Skeletal muscle tissue (tissue), 4 donors: ENCODE results near the gene PRRT3. TPM values are rescaled to one million over a fixed set of nuclear protein-coding genes. Genes with fewer than 3 reads are reported as not detected.

Experiments used
- H3K27ac ChIP-seq: one replicate; pipeline ENCODE4 v1.7.0; 2013; ENCODE audit warnings: mild to moderate bottlenecking, low read depth, low read length, inconsistent platforms
- H3K27me3 ChIP-seq, 3 donors: one replicate each; pipeline ENCODE4 v1.7.0; 2013; ENCODE audit warnings: low read length in 3 of 3; ENCODE audit not compliant: control insufficient read depth in 3 of 3, insufficient read depth in 3 of 3
- H3K36me3 ChIP-seq, 3 donors: one replicate each; pipeline ENCODE4 v1.7.0; 2013; ENCODE audit warnings: low read length in 3 of 3; ENCODE audit not compliant: control insufficient read depth in 3 of 3, insufficient read depth in 3 of 3
- H3K4me1 ChIP-seq, 3 donors: one replicate each; pipeline ENCODE4 v1.7.0; 2013; ENCODE audit warnings: low read length in 3 of 3, mild to moderate bottlenecking in 3 of 3; ENCODE audit not compliant: control insufficient read depth in 3 of 3, insufficient read depth in 3 of 3
- H3K4me3 ChIP-seq, 3 donors: one replicate each; pipeline ENCODE4 v1.7.0; 2013; ENCODE audit warnings: low read length in 3 of 3
- H3K9ac ChIP-seq, 3 donors: one replicate each; pipeline ENCODE4 v1.7.0; 2013; ENCODE audit warnings: low read length in 3 of 3, mild to moderate bottlenecking in 3 of 3, moderate library complexity in 2 of 3, low read depth in 1 of 3
- H3K9me3 ChIP-seq, 3 donors: one replicate each; pipeline ENCODE4 v1.7.0; 2013; ENCODE audit warnings: low read length in 3 of 3; ENCODE audit not compliant: control insufficient read depth in 3 of 3
- total RNA-seq: library from RNA; depleted of rRNA; stranded (reverse); fragments of >200 nt; gene quantifications from one replicate; pipeline ENCODE4 v1.2.3, GENCODE V29; 2014
- donor health status: Osteomylitis.

PRRT3 gene
- total RNA-seq, 1 donor from 2014 or later = 0.52 TPM

DNA sequence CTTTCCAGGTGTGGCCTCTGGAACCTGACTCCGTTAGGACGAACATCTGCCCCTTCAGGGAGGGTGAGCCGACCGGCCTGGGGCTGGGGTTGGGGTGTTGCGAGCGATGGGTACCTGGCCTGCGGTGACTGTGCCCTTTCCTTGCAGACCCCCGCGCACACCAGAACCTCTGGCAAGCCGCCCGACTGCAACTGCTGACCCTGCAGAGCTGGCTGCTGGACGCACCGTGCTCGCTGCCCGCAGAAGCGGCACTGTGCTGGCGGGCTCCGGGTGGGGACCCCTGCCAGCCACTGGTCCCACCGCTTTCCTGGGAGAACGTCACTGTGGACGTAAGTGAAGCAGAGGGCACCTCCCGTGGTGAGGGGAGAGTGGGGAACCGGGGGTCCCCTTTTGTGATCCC, 24.1 kb downstream of the PRRT3 start:
- no peaks in the 10 kb centered on the region for H3K27me3 ChIP-seq
- H3K4me3 ChIP-seq = no peak overlapping the region
- H3K27ac ChIP-seq = no peak overlapping the region
- no peaks in the 10 kb centered on the region for H3K9me3 ChIP-seq
- peaks cover 15 to 40% (median 24%) of the 10 kb centered on the region in 3 donors for H3K36me3 ChIP-seq
- no peak overlapping the region for H3K9ac ChIP-seq
- H3K4me1 ChIP-seq = peaks cover 0 to 7% (median 4%) of the 10 kb centered on the region in 3 donors

DNA sequence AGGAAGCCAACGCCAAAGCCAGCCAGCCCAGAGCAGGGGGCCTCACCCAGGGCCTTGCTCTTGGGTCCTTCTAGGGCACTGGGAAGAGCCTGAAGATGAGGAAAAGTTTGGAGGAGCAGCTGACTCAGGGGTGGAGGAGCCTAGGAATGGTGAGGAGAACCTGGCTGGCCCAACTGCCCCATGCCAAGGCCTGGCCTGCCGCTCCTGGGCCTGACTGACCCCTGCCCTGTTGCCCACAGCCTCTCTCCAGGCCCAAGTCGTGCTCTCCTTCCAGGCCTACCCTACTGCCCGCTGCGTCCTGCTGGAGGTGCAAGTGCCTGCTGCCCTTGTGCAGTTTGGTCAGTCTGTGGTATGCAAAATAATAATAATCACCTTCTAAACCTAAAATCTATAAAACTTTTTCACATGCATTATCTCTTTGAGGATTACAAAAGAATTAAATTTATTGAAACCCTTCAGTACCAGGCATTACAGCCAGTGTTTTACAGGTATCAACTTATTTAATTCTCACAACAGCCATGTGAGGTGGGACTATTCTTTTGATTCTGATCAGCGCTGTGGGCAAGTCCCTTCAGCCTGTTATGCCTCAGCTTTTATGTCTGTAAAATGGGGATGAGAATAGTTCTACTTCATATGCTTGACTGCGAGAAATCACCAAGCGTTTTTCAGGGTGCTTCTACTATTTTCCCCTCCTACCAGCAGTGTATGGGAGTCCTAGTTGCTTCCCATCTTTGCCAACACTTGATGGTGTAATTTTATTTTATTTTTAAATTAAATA, 33.8 kb downstream of the PRRT3 start:
- H3K9me3 ChIP-seq = no peaks in the 10 kb centered on the region
- peak overlapping the region in 2 of 3 donors; percentile 81 to 86 for H3K9ac ChIP-seq
- no peaks in the 10 kb centered on the region for H3K27me3 ChIP-seq
- peaks cover 32 to 36% (median 33%) of the 10 kb centered on the region in 3 donors for H3K4me1 ChIP-seq
- no peak overlapping the region for H3K4me3 ChIP-seq
- peak overlapping the region; percentile 70 for H3K27ac ChIP-seq
- H3K36me3 ChIP-seq = peaks cover 4 to 7% (median 6%) of the 10 kb centered on the region in 3 donors

DNA sequence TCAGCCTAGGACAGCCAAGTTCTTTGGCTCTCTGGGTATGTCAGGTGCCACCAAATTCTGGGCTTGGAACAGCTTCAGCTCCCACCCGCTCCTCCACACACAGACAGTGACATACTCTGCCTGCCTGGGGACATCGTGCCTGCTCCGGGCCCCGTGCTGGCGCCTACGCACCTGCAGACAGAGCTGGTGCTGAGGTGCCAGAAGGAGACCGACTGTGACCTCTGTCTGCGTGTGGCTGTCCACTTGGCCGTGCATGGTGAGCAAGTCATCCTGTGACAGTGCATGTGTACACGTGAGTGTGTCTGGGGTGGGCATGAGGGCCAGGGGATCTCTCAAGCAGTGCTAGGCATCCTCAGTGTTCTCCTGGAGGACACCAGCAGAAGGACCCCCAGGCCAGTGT, 34.4 kb downstream of the PRRT3 start:
- Histone ChIP-seq H3K4me1 (peaks cover 32 to 36% (median 33%) of the 10 kb centered on the region in 3 donors), H3K9ac (peak overlapping the region; percentile 81 to 88 (median 86)), H3K27me3 (no peaks in the 10 kb centered on the region), H3K36me3 (peaks cover 4 to 6% (median 5%) of the 10 kb centered on the region in 3 donors), H3K9me3 (no peaks in the 10 kb centered on the region), H3K4me3 (peak overlapping the region; percentile 67 to 82 (median 79)), H3K27ac (peak overlapping the region; percentile 70)

DNA sequence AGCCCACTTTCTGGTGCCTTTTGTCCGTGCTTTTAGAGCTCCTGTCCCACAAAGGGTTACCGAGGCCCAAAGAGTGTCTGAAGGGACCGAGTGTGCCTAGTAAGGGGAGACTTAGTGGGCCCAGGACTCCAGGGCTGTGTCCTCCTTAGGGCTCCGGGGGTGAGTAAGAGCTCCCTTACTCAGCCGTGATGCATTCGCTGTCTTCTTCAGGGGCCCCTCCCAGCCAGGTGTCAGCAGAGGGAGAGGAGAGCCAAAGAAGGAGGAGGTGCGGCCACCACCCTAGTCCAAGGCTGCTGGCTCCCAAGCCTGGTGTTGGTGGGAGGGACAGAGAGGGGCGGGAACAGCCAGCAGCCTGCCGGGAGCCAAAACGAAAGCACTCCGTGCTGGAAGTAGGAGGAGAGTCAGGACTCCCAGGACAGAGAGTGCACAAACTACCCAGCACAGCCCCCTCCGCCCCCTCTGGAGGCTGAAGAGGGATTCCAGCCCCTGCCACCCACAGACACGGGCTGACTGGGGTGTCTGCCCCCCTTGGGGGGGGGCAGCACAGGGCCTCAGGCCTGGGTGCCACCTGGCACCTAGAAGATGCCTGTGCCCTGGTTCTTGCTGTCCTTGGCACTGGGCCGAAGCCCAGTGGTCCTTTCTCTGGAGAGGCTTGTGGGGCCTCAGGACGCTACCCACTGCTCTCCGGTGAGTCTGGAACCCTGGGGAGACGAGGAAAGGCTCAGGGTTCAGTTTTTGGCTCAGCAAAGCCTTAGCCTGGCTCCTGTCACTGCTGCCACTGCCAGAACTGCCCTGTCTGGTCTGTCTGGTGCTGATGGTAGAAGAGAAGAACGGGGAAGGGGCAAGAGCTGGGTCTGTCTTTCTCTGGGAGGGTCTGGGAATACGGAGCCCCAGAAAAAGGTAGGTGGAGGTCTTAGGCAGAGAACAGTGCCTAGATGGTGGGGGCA, 35.2 kb downstream of the PRRT3 start, which contains the start of gene IL17RC:
Gene IL17RC, plus strand, starts transcription at position 365 of the 947 bp plus-strand sequence. Its CDS starts 218 bp downstream, at position 583.
- peak within 1 kb of the TSS; percentile 86 to 88 (median 87) for H3K9ac ChIP-seq
- H3K4me1 ChIP-seq = peaks cover 32 to 36% (median 33%) of the 10 kb centered on the region in 3 donors
- peak within 1 kb of the TSS; percentile 70 for H3K27ac ChIP-seq
- peaks cover 4 to 5% (median 4%) of the 10 kb centered on the region in 3 donors for H3K36me3 ChIP-seq
- no peaks in the 10 kb centered on the region for H3K27me3 ChIP-seq
- H3K4me3 ChIP-seq = peak within 1 kb of the TSS; percentile 67 to 82 (median 79)
- no peaks in the 10 kb centered on the region for H3K9me3 ChIP-seq

DNA sequence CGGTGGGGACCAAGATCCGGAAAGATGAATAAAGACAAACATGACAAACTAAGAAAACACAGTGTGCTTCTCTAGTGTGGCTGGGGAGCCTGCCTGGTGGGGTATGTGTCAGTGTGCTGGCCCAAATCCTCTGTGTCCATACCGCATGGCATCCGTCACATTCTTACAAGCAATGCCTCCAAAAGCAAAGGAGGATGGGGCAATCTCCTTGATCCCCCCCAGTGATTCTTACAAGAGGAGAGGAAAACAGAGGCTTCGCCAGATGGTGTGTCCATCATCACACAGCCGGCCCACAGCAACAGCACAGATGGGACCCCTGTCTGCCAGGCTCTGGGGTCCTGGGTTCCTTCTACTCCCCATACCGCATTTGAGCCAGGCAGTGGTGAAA, 35.9 kb downstream of the PRRT3 start:
- H3K9ac ChIP-seq = peak overlapping the region; percentile 86 to 88 (median 86)

DNA sequence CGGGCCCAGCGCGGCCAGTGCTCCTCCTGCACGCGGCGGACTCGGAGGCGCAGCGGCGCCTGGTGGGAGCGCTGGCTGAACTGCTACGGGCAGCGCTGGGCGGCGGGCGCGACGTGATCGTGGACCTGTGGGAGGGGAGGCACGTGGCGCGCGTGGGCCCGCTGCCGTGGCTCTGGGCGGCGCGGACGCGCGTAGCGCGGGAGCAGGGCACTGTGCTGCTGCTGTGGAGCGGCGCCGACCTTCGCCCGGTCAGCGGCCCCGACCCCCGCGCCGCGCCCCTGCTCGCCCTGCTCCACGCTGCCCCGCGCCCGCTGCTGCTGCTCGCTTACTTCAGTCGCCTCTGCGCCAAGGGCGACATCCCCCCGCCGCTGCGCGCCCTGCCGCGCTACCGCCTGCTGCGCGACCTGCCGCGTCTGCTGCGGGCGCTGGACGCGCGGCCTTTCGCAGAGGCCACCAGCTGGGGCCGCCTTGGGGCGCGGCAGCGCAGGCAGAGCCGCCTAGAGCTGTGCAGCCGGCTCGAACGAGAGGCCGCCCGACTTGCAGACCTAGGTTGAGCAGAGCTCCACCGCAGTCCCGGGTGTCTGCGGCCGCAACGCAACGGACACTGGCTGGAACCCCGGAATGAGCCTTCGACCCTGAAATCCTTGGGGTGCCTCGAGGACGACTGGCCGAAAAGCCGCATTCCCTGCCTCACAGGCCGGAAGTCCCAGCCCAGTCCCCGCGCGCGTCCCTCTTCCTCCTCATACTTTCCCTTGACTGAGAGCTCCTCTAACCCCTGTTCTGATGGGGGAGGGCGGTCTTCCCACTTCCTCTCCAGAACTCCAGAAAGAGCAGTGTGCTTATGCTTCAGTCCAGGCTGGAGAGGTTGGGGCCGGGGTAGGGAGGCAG, 36.7 kb downstream of the PRRT3 start:
- H3K27ac ChIP-seq = peak overlapping the region; percentile 57
- no peaks in the 10 kb centered on the region for H3K9me3 ChIP-seq
- H3K9ac ChIP-seq = peak overlapping the region; percentile 62 to 87 (median 84)

More for the DNA sequence above, 35.9 kb downstream of the PRRT3 start:
- Histone ChIP-seq H3K27me3 (no peaks in the 10 kb centered on the region), H3K4me3 (peak overlapping the region; percentile 67 to 82 (median 79)), H3K9me3 (no peaks in the 10 kb centered on the region), H3K36me3 (peaks cover 4 to 5% (median 4%) of the 10 kb centered on the region in 3 donors), H3K27ac (peak overlapping the region; percentile 70), H3K4me1 (peaks cover 32 to 36% (median 33%) of the 10 kb centered on the region in 3 donors)

DNA sequence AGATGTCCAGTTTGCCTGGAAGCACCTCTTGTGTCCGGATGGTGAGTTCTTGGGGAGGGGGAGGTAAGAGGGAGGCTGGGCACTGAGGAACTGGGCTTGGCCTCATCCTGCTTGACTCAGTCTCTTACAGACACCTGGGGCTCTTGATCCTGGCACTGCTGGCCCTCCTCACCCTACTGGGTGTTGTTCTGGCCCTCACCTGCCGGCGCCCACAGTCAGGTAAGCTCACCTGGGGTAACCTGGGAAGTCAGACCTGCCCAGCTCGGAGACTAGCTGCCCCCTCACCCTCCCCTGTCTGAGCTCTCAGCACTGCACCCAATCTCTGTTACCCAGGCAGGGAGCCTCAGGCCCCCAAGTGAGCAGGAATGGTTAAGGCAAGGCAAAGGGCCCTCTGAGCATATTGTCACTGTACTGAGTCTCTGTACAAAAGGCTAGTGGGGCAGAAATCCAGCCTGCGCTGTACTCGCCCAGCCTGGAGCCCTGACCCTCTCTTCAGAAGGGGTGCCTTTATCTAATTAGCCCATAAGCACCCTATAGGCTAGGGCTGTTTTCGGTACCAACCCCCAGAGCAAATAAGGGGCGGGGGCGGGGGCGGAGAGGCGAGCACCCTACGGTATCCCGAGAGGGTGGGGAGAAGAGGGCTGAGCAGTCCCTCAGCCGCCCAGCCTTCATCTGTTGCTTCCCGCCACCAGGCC, 37.5 kb downstream of the PRRT3 start:
- peaks cover 32 to 36% (median 33%) of the 10 kb centered on the region in 3 donors for H3K4me1 ChIP-seq
- no peaks in the 10 kb centered on the region for H3K27me3 ChIP-seq
- H3K36me3 ChIP-seq = peaks cover under 1 to 2% (median 1%) of the 10 kb centered on the region in 3 donors
- peak overlapping the region; percentile 62 to 87 (median 63) for H3K9ac ChIP-seq
- no peaks in the 10 kb centered on the region for H3K9me3 ChIP-seq
- peak overlapping the region; percentile 57 for H3K27ac ChIP-seq
- H3K4me3 ChIP-seq = peak overlapping the region; percentile 51 to 77 (median 67)

More for the DNA sequence above, 36.7 kb downstream of the PRRT3 start:
- Histone ChIP-seq H3K36me3 (peaks cover 4 to 5% (median 4%) of the 10 kb centered on the region in 3 donors), H3K27me3 (no peaks in the 10 kb centered on the region), H3K4me3 (peak overlapping the region; percentile 67 to 77 (median 75)), H3K4me1 (peaks cover 32 to 36% (median 33%) of the 10 kb centered on the region in 3 donors)

DNA sequence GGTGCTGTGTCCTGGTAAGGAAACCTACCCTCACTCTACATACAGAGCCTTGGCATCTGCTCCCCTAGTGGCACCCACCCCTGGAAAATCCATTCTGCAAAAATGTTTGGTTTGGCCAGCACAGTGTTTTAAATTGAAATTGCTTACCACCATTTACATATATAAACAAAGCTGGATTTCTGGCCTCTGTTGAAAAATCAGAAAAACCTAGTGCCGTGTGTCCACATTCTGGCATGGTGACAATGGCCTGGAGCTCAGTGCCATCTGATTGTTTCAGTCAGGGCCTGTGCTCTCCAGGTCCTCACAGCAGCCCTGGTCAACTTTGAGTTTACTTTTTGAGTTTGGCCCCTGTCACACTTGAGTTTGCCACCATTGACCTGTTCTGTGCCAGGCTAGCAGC, 38.2 kb downstream of the PRRT3 start:
- H3K9ac ChIP-seq = no peak overlapping the region
- H3K9me3 ChIP-seq = no peaks in the 10 kb centered on the region
- H3K4me3 ChIP-seq = no peak overlapping the region
- H3K36me3 ChIP-seq = peaks cover 0 to 2% (median 0%) of the 10 kb centered on the region in 3 donors
- no peak overlapping the region for H3K27ac ChIP-seq
- peaks cover 32 to 36% (median 33%) of the 10 kb centered on the region in 3 donors for H3K4me1 ChIP-seq
- no peaks in the 10 kb centered on the region for H3K27me3 ChIP-seq
